Stimulated activated CD8-positive, alpha-beta memory T cell treated with anti-CD3 and anti-CD28 coated beads, Interleukin-2, amount 100 ng/mL, for 48 hours (primary cell): Measurements from ENCODE around the gene TNS1.
"Not testable (repeated sequence)": the region's sequence is repeated elsewhere in the genome, so short reads cannot be mapped to it uniquely, and the experiment has no call there.

ENCODE experiments used
- DNase-seq, 2 donors: peaks; one replicate each; pipeline ENCODE4 v3.0.0-alpha.2; 2020; ENCODE audit warnings: low read depth in 2 of 2

The TNS1 gene

GRCh38 chr2:218002845-218003180 is at the start of gene TNS1:
TSS of gene TNS1 (minus strand) at chr2:218002995. CDS start at chr2:218002872, 123 bp downstream.
- no peak for DNase-seq

- no peak for DNase-seq
Observed at GRCh38 chr2:218051903-218052302, 49.1 kb upstream of the TNS1 start.

- no peak for DNase-seq
Observed at GRCh38 chr2:218047536-218048225, 44.9 kb upstream of the TNS1 start.

- no peak for DNase-seq
Observed at GRCh38 chr2:218046238-218046637, 43.4 kb upstream of the TNS1 start.

- DNase-seq: not testable (repeated sequence)
Observed at GRCh38 chr2:218044599-218044998, 41.8 kb upstream of the TNS1 start.

- no peak for DNase-seq
Observed at GRCh38 chr2:218043701-218044109, 40.9 kb upstream of the TNS1 start.

GRCh38 chr2:218043100-218043499 is 40.3 kb upstream of the TNS1 start:
- DNase-seq: no peak

- no peak for DNase-seq
Observed at GRCh38 chr2:218041302-218042168, 38.7 kb upstream of the TNS1 start.

- DNase-seq: no peak
Observed at GRCh38 chr2:218040883-218041282, 38.1 kb upstream of the TNS1 start.

GRCh38 chr2:218039171-218039570 is 36.4 kb upstream of the TNS1 start:
- DNase-seq: no peak

GRCh38 chr2:218036371-218036770 is 33.6 kb upstream of the TNS1 start:
- no peak for DNase-seq

- DNase-seq: no peak
Observed at GRCh38 chr2:218035463-218036100, 32.8 kb upstream of the TNS1 start.

GRCh38 chr2:218034497-218035213 is 31.9 kb upstream of the TNS1 start:
- peak; percentile 31 to 36 for DNase-seq

- no peak for DNase-seq
Observed at GRCh38 chr2:218033590-218034496, 31.0 kb upstream of the TNS1 start.

GRCh38 chr2:218033208-218033589 is 30.4 kb upstream of the TNS1 start:
- no peak for DNase-seq

GRCh38 chr2:218032336-218033171 is 29.8 kb upstream of the TNS1 start:
- no peak for DNase-seq

- DNase-seq: no peak
Observed at GRCh38 chr2:218031771-218032257, 29.0 kb upstream of the TNS1 start.

- DNase-seq: no peak
Observed at GRCh38 chr2:218031261-218031660, 28.5 kb upstream of the TNS1 start.

GRCh38 chr2:218030409-218031195 is 27.8 kb upstream of the TNS1 start:
- no peak for DNase-seq
